NCI-H748 (cell line): ENCODE results near the gene MANEAL.
A peak's percentile ranks its signal among the peaks of the same experiment; 100 is the strongest.
"Not testable (repeated sequence)": the region's sequence is repeated elsewhere in the genome, so short reads cannot be mapped to it uniquely, and the experiment has no call there.

Experiments used
- DNase-seq: peaks from one replicate; lab custom pipeline; 2025; ENCODE audit not compliant: unreplicated experiment; lab: John Stamatoyannopoulos, UW

The MANEAL gene

GRCh38 chr1:37793773-37794371 is at the start of gene MANEAL:
Gene MANEAL (plus strand): TSS chr1:37793847. CDS start chr1:37794183, 336 bp downstream.
- peak; percentile 73 for DNase-seq

GRCh38 chr1:37746806-37747205 is 46.8 kb upstream of the MANEAL start:
- DNase-seq = no peak

GRCh38 chr1:37748565-37748964 is 45.1 kb upstream of the MANEAL start:
- no peak for DNase-seq

GRCh38 chr1:37752213-37752582 is 41.4 kb upstream of the MANEAL start:
- DNase-seq = peak; percentile 22

- DNase-seq = peak; percentile 59
These were observed 40.8 kb upstream of the MANEAL start for GRCh38 chr1:37752583-37753471.

GRCh38 chr1:37753473-37754321 is 40.0 kb upstream of the MANEAL start:
- DNase-seq = peak; percentile 3

- no peak for DNase-seq
These were observed 38.4 kb upstream of the MANEAL start for GRCh38 chr1:37755290-37755689.

GRCh38 chr1:37755951-37756560 is 37.6 kb upstream of the MANEAL start:
- DNase-seq = no peak

- DNase-seq = no peak
These were observed 34.2 kb upstream of the MANEAL start for GRCh38 chr1:37759451-37759850.

- DNase-seq = no peak
These were observed 32.1 kb upstream of the MANEAL start for GRCh38 chr1:37761416-37762095.

- no peak for DNase-seq
These were observed 31.1 kb upstream of the MANEAL start for GRCh38 chr1:37762516-37762915.

- no peak for DNase-seq
These were observed 29.7 kb upstream of the MANEAL start for GRCh38 chr1:37763791-37764413.

GRCh38 chr1:37764414-37764825 is 29.2 kb upstream of the MANEAL start:
- DNase-seq = peak; percentile 37

GRCh38 chr1:37764888-37765441 is 28.7 kb upstream of the MANEAL start, which contains the start of gene EPHA10:
Gene EPHA10 (minus strand): TSS chr1:37765120. CDS start chr1:37765066, 54 bp downstream.
- DNase-seq = peak; percentile 88

- DNase-seq = peak; percentile 54
These were observed 27.6 kb upstream of the MANEAL start for GRCh38 chr1:37765916-37766664.

- DNase-seq = no peak
These were observed 26.2 kb upstream of the MANEAL start for GRCh38 chr1:37767488-37767887.

GRCh38 chr1:37771440-37771839 is 22.2 kb upstream of the MANEAL start:
- not testable (repeated sequence) for DNase-seq

GRCh38 chr1:37776946-37777516 is 16.6 kb upstream of the MANEAL start:
- no peak for DNase-seq

GRCh38 chr1:37778654-37779053 is 15.0 kb upstream of the MANEAL start:
- DNase-seq = no peak
